ENCODE measurements around the gene ABITRAM. TPM values are rescaled to one million over a fixed set of nuclear protein-coding genes. Genes with fewer than 3 reads are reported as not detected.

Gene ABITRAM
- total RNA-seq, 4 donors from 2014 or later = 7.5 to 10.9 (median 8.1) TPM

DNA sequence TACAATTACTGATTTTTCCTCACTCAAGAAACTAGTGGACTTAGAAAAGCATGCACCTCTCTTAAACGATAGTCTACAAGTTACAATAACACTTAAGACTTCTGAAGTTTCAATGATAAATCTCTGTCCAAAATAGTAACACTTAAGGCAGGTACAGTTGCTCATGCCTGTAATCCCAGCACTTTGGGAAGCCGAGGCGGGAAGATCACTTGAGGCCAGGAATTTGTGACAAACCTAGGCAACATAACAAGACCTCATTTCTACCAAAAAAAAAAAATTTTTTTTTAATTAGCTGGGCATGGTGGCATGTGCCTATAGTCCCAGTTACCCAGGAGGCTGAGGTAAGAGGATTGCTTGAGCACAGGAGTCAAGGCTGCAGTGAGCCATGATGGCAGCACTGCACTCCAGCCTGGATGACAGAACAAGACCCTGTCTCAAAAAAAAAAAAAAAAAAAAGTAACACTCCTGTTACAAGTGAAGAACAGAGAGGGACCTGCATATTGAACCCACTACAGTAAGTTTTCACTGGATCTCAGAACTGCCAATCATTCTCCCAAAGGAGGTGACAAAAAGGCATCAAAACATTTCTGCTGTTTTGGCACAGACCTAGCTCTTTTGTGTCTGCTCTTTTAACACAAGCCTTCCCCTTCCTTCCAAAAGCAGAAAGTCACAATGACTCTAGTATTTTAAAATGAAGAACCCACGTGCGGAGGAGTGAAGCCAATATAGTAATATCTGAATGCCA is 3.5 kb downstream of the ABITRAM start:
- TF ChIP-seq POLR2A (IDR thresholded peaks at IDR 0.05) = no peak
- TF ChIP-seq, protein P1, sequence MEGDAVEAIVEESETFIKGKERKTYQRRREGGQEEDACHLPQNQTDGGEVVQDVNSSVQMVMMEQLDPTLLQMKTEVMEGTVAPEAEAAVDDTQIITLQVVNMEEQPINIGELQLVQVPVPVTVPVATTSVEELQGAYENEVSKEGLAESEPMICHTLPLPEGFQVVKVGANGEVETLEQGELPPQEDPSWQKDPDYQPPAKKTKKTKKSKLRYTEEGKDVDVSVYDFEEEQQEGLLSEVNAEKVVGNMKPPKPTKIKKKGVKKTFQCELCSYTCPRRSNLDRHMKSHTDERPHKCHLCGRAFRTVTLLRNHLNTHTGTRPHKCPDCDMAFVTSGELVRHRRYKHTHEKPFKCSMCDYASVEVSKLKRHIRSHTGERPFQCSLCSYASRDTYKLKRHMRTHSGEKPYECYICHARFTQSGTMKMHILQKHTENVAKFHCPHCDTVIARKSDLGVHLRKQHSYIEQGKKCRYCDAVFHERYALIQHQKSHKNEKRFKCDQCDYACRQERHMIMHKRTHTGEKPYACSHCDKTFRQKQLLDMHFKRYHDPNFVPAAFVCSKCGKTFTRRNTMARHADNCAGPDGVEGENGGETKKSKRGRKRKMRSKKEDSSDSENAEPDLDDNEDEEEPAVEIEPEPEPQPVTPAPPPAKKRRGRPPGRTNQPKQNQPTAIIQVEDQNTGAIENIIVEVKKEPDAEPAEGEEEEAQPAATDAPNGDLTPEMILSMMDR (IDR thresholded peaks at IDR 0.05 in 4 of 5, conservative IDR thresholded peaks at IDR 0.05 in 1 of 5) = no peak
- ATAC-seq (no peak), DNase-seq (no peak)
- Histone ChIP-seq H3K4me3 (no peak overlapping the region), H3K9me3 (no peaks in the 10 kb centered on the region), H3K27ac (no peak overlapping the region), H3K27me3 (no peaks in the 10 kb centered on the region), H3K36me3 (peaks cover 0 to 29% of the 10 kb centered on the region in 2 donors), H3K4me1 (peaks cover 9 to 18% of the 10 kb centered on the region in 2 donors)
- in situ Hi-C loops (cut with MboI; ENCODE audit: low sequenced_read_pairs in 4 of 4) (no loop called here), intact Hi-C loops (cut with DNase I; ENCODE audit: low total_unique reads) (no loop called here)

DNA sequence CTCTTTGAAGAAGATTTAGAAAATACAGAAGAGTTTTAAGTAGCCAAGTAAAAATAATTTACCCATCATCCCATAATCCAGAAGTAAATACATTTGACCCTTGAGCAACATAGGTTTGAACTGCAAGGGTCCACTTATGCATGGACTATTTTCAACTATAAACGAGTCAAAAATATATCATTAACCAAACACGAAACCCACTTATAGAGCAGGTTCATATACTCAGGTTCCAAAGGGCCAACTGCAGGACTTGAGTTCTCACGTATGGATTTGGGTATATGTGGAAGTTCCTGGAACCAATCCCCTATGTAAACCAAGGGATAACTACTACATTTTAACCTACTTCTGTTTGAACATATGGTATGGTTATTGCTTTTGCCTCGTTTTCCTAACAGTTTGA is 5.8 kb downstream of the ABITRAM start:
- Histone ChIP-seq H3K27ac (no peak overlapping the region), H3K4me3 (no peak overlapping the region), H3K27me3 (no peaks in the 10 kb centered on the region), H3K36me3 (peaks cover 0 to 37% of the 10 kb centered on the region in 2 donors), H3K9me3 (no peaks in the 10 kb centered on the region), H3K4me1 (peaks cover 3 to 7% of the 10 kb centered on the region in 2 donors)
- in situ Hi-C loops (cut with MboI; ENCODE audit: low sequenced_read_pairs in 4 of 4) (no loop called here), intact Hi-C loops (cut with DNase I; ENCODE audit: low total_unique reads) (no loop called here)
- TF ChIP-seq POLR2A (IDR thresholded peaks at IDR 0.05) = no peak
- TF ChIP-seq, protein P1 (IDR thresholded peaks at IDR 0.05 in 4 of 5, conservative IDR thresholded peaks at IDR 0.05 in 1 of 5) = no peak
- ATAC-seq = no peak
- no peak for DNase-seq

DNA sequence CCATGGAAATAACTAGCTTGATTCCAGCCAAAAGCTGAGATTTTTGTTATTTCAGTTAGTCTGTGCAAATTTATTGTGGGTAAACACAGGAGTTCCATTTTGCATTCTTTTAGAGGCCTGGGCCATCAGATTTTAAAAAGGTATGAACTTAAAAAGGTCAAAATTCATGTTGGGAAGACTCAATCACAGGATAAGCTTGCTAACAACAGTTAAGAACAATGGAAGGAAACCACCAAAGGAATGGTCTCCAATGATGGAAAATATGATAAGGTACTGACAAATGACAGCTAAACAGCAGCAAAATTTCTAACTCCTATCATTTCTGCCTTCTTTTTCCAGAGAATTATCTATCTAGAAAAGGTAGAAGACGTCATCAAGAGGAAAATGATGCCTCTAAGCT is 16.0 kb downstream of the ABITRAM start:
- no peak for DNase-seq

DNA sequence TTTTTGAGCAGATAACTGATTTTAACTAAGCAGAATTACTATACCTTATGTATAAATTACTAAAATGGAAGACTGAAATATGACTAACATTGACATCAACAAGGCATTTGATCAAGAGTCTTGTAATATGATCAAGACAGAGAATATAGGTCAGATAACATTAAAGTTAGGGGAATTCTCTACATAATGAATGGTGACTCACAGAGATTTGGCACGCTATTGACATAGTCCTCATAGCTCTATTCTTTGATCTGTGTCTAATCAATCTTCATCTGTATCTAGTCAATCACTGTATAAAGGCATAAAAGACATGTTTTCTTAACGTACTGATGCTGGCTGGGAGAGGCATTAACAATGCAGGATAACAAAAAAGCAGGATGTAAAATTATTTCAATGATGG is 17.4 kb downstream of the ABITRAM start:
- intact Hi-C loops (cut with DNase I; ENCODE audit: low total_unique reads) = no loop called here
- Histone ChIP-seq H3K27me3 (no peaks in the 10 kb centered on the region), H3K27ac (no peak overlapping the region), H3K9me3 (no peaks in the 10 kb centered on the region), H3K4me3 (no peak overlapping the region), H3K36me3 (peaks cover 0 to 6% of the 10 kb centered on the region in 2 donors), H3K4me1 (peaks cover 0 to 7% of the 10 kb centered on the region in 2 donors)
- no peak for DNase-seq
- no peak for ATAC-seq
- no peak for TF ChIP-seq POLR2A (IDR thresholded peaks at IDR 0.05)
- TF ChIP-seq, protein P1 (IDR thresholded peaks at IDR 0.05 in 4 of 5, conservative IDR thresholded peaks at IDR 0.05 in 1 of 5) = no peak
- in situ Hi-C loops (cut with MboI; ENCODE audit: low sequenced_read_pairs in 4 of 4) = loop anchor here in 1 of 4 donors (25.0 kb wide), 1 partner anchor 89 kb away; the partner anchor contains the start of genes ACTL7A and ACTL7B

More for the DNA sequence above, 16.0 kb downstream of the ABITRAM start:
- no peaks in the 10 kb centered on the region for H3K9me3 ChIP-seq
- no peak for TF ChIP-seq POLR2A (IDR thresholded peaks at IDR 0.05)
- TF ChIP-seq, protein P1 (IDR thresholded peaks at IDR 0.05 in 4 of 5, conservative IDR thresholded peaks at IDR 0.05 in 1 of 5) = no peak
- no peak overlapping the region for H3K27ac ChIP-seq
- no peaks in the 10 kb centered on the region for H3K27me3 ChIP-seq
- peaks cover 0 to 7% of the 10 kb centered on the region in 2 donors for H3K4me1 ChIP-seq
- H3K4me3 ChIP-seq = no peak overlapping the region
- no peak for ATAC-seq
- in situ Hi-C loops (cut with MboI; ENCODE audit: low sequenced_read_pairs in 4 of 4) = loop anchor here in 1 of 4 donors (25.0 kb wide), 1 partner anchor 88 kb away; the partner anchor contains the start of genes ACTL7A and ACTL7B
- H3K36me3 ChIP-seq = peaks cover 0 to 6% of the 10 kb centered on the region in 2 donors
- intact Hi-C loops (cut with DNase I; ENCODE audit: low total_unique reads) = no loop called here
